ENCODE results near the gene LIN28B.
A peak's percentile ranks its signal among the peaks of the same experiment; 100 is the strongest.
"Not testable (repeated sequence)": the region's sequence is repeated elsewhere in the genome, so short reads cannot be mapped to it uniquely, and the experiment has no call there.

Gene LIN28B

GRCh38 chr6:104995989-104996617 lies 39.2 kb downstream of the LIN28B start:
- no peak for TF ChIP-seq JUND (IDR thresholded peaks at IDR 0.05; ENCODE audit: low read depth)
- peak in 1 of 2 experiments; percentile 3 for DNase-seq (ENCODE audit: low read depth in 1 of 2, low spot score in 1 of 2)
- in situ Hi-C loops (cut with HindIII; ENCODE audit: low pct_unique_long_range_greater_than_20kb, low sequenced_read_pairs): no loop called here

GRCh38 chr6:105001063-105001462 lies 44.2 kb downstream of the LIN28B start:
- TF ChIP-seq JUND (IDR thresholded peaks at IDR 0.05; ENCODE audit: low read depth): no peak
- in situ Hi-C loops (cut with HindIII; ENCODE audit: low pct_unique_long_range_greater_than_20kb, low sequenced_read_pairs): no loop called here
- DNase-seq (ENCODE audit: low read depth in 1 of 2, low spot score in 1 of 2): no peak

- no peak for DNase-seq (ENCODE audit: low read depth in 1 of 2, low spot score in 1 of 2)
- no peak for TF ChIP-seq JUND (IDR thresholded peaks at IDR 0.05; ENCODE audit: low read depth)
- in situ Hi-C loops (cut with HindIII; ENCODE audit: low pct_unique_long_range_greater_than_20kb, low sequenced_read_pairs): no loop called here
These were observed 45.0 kb downstream of the LIN28B start for GRCh38 chr6:105001906-105002305.

GRCh38 chr6:105005451-105005850 lies 48.5 kb downstream of the LIN28B start:
- TF ChIP-seq JUND (IDR thresholded peaks at IDR 0.05; ENCODE audit: low read depth): no peak

GRCh38 chr6:105013459-105013858 lies 56.6 kb downstream of the LIN28B start:
- in situ Hi-C loops (cut with HindIII; ENCODE audit: low pct_unique_long_range_greater_than_20kb, low sequenced_read_pairs); DNase-seq (ENCODE audit: low read depth in 1 of 2, low spot score in 1 of 2): not testable (repeated sequence)

More at GRCh38 chr6:105005451-105005850, 48.5 kb downstream of the LIN28B start:
- DNase-seq (ENCODE audit: low read depth in 1 of 2, low spot score in 1 of 2): no peak
- in situ Hi-C loops (cut with HindIII; ENCODE audit: low pct_unique_long_range_greater_than_20kb, low sequenced_read_pairs): no loop called here

GRCh38 chr6:105014448-105014847 lies 57.5 kb downstream of the LIN28B start:
- no peak for DNase-seq (ENCODE audit: low read depth in 1 of 2, low spot score in 1 of 2)
- no peak for TF ChIP-seq JUND (IDR thresholded peaks at IDR 0.05; ENCODE audit: low read depth)
- in situ Hi-C loops (cut with HindIII; ENCODE audit: low pct_unique_long_range_greater_than_20kb, low sequenced_read_pairs): no loop called here

GRCh38 chr6:105014954-105015353 lies 58.0 kb downstream of the LIN28B start:
- in situ Hi-C loops (cut with HindIII; ENCODE audit: low pct_unique_long_range_greater_than_20kb, low sequenced_read_pairs): no loop called here
- no peak for TF ChIP-seq JUND (IDR thresholded peaks at IDR 0.05; ENCODE audit: low read depth)
- DNase-seq (ENCODE audit: low read depth in 1 of 2, low spot score in 1 of 2): no peak

DNA sequence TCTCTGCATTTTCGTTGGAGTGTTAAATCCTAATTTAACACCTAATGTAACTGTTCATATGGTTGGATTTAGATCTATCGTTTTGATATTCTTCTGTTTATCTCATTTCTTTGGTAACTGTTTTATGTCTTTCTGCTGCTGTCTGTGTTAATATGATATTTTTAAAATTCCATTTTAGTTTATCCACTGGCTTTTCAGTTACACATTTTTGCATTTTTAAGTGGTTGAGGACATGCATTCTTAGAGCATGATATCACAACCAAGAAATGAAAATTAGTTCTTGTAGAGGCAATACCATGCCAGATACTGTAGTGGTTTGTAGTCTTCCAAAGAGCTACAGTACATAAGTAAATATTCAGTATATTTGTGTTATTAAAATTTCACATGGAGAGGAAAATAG lies 58.6 kb downstream of the LIN28B start:
- in situ Hi-C loops (cut with HindIII; ENCODE audit: low pct_unique_long_range_greater_than_20kb, low sequenced_read_pairs): no loop called here
- no peak for TF ChIP-seq JUND (IDR thresholded peaks at IDR 0.05; ENCODE audit: low read depth)
- DNase-seq (ENCODE audit: low read depth in 1 of 2, low spot score in 1 of 2): no peak

DNA sequence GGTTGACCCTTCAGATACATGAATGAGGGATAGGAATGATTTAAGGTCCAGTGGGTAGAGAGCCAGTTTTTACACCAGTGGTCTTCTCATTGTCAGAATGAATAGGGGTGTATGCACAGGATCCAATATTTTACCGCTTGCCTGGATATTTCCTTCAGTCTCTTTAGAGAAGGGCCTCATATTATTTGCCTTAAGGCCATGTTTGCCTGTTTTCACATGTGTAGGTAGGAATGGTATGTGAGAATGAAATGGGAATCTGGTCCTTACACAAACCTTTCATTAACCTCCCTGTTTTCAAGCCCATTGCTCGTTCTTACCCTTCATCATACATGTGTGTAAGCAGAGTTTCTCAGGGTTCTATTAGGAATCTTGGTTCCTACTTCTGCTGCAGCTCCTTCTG lies 62.4 kb downstream of the LIN28B start:
- DNase-seq (ENCODE audit: low read depth in 1 of 2, low spot score in 1 of 2): no peak
- TF ChIP-seq JUND (IDR thresholded peaks at IDR 0.05; ENCODE audit: low read depth): no peak
- in situ Hi-C loops (cut with HindIII; ENCODE audit: low pct_unique_long_range_greater_than_20kb, low sequenced_read_pairs): no loop called here

DNA sequence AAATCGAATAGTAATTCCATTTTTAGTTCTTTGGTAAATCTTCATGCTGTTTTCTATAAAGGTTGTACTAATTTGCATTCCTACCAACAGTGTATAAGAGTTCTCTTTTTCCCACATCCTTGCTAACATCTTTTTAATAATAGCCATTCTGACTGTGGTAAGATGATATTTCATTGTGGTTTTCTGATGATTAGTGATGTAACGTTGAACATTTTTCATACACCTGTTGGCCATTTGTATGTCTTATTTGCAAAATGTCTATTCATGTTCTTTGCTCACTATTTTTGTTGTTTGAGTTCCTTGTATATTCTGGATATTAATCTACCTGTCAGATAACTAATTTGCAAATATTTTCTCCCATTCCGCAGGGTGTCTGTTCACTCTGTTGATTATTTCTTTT lies 64.5 kb downstream of the LIN28B start:
- TF ChIP-seq JUND (IDR thresholded peaks at IDR 0.05; ENCODE audit: low read depth): no peak
- DNase-seq (ENCODE audit: low read depth in 1 of 2, low spot score in 1 of 2): no peak
- in situ Hi-C loops (cut with HindIII; ENCODE audit: low pct_unique_long_range_greater_than_20kb, low sequenced_read_pairs): no loop called here

GRCh38 chr6:105022416-105022815 lies 65.5 kb downstream of the LIN28B start:
- in situ Hi-C loops (cut with HindIII; ENCODE audit: low pct_unique_long_range_greater_than_20kb, low sequenced_read_pairs): no loop called here
- TF ChIP-seq JUND (IDR thresholded peaks at IDR 0.05; ENCODE audit: low read depth): no peak
- DNase-seq (ENCODE audit: low read depth in 1 of 2, low spot score in 1 of 2): no peak

DNA sequence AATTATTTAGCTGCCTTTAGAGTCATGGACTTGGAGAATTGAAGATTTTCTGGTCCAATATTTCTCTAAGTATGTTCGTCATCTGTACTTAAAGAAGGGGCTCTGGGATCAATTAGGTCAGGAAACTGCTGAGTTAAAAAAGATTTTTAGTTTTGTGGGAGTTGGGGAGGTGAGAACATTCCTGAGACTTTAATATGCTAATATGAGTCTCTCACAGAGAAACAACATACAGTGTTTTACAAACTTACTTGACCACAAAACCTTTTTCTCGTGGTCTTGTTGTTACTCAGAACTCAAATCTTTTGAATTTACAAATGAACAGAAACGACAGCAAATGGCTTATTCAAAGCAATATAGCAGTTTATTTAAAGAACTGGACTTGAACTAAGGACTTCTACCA lies 67.9 kb downstream of the LIN28B start:
- in situ Hi-C loops (cut with HindIII; ENCODE audit: low pct_unique_long_range_greater_than_20kb, low sequenced_read_pairs): no loop called here
- TF ChIP-seq JUND (IDR thresholded peaks at IDR 0.05; ENCODE audit: low read depth): no peak
- DNase-seq (ENCODE audit: low read depth in 1 of 2, low spot score in 1 of 2): no peak

DNA sequence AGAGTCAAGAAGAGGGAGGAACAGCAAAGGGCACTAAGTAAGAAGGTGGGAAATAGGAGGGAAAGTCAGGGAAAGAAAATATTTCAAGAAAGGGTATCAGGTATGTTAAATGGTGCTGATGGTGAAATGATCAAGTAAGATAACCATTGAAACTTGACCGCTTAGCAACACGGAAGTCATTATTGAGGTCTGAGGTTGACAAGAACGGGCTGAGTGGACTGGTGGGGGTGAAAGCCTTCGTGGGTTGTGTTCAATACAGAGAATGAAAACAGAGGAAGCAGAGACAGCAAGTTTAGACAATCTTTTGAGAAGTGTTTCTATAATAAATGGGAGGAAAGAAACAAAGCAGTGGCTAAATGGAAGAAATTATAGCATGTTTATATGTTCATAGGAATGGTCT lies 72.0 kb downstream of the LIN28B start:
- in situ Hi-C loops (cut with HindIII; ENCODE audit: low pct_unique_long_range_greater_than_20kb, low sequenced_read_pairs): no loop called here
- TF ChIP-seq JUND (IDR thresholded peaks at IDR 0.05; ENCODE audit: low read depth): no peak
- DNase-seq (ENCODE audit: low read depth in 1 of 2, low spot score in 1 of 2): peak in 1 of 2 experiments; percentile 2

GRCh38 chr6:105029581-105029980 lies 72.7 kb downstream of the LIN28B start:
- no peak for DNase-seq (ENCODE audit: low read depth in 1 of 2, low spot score in 1 of 2)
- in situ Hi-C loops (cut with HindIII; ENCODE audit: low pct_unique_long_range_greater_than_20kb, low sequenced_read_pairs): no loop called here
- TF ChIP-seq JUND (IDR thresholded peaks at IDR 0.05; ENCODE audit: low read depth): no peak
